ENCODE results near the gene OPA3. TPM values are rescaled to one million over a fixed set of nuclear protein-coding genes. Genes with fewer than 3 reads are reported as not detected.
A peak's percentile ranks its signal among the peaks of the same experiment; 100 is the strongest.

OPA3 gene
- total RNA-seq, 2 experiments from 2014 or later, result 13.7 to 14.3 TPM

- POLR2A ChIA-PET, result interaction anchor here (0.7 to 1.5 kb wide), 2 partner anchors 22 to 35 kb away, joined by 3 to 4 read pairs; partner anchors contain the start of gene OPA3
- TF ChIP-seq, protein P1, sequence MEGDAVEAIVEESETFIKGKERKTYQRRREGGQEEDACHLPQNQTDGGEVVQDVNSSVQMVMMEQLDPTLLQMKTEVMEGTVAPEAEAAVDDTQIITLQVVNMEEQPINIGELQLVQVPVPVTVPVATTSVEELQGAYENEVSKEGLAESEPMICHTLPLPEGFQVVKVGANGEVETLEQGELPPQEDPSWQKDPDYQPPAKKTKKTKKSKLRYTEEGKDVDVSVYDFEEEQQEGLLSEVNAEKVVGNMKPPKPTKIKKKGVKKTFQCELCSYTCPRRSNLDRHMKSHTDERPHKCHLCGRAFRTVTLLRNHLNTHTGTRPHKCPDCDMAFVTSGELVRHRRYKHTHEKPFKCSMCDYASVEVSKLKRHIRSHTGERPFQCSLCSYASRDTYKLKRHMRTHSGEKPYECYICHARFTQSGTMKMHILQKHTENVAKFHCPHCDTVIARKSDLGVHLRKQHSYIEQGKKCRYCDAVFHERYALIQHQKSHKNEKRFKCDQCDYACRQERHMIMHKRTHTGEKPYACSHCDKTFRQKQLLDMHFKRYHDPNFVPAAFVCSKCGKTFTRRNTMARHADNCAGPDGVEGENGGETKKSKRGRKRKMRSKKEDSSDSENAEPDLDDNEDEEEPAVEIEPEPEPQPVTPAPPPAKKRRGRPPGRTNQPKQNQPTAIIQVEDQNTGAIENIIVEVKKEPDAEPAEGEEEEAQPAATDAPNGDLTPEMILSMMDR (IDR thresholded peaks at IDR 0.05), result peak; percentile 97
- Mint-ChIP-seq H3K27ac (peak overlapping the region; percentile 85), H3K27me3 (peaks cover 9% of the 10 kb centered on the region), H3K36me3 (ENCODE audit: low read depth) (peaks cover 28% of the 10 kb centered on the region), H3K9me3 (peaks cover 7% of the 10 kb centered on the region), H3K4me1 (ENCODE audit: low read depth) (peaks cover 17% of the 10 kb centered on the region), H3K4me3 (no peak overlapping the region)
- DNase-seq, result peak; percentile 47
- peak; percentile 69 for ATAC-seq
- intact Hi-C loops (cut with micrococcal nuclease), result no loop called here
- CTCF ChIA-PET, result interaction anchor here (0.6 to 4.4 kb wide), 5 partner anchors 9 to 168 kb away, joined by 3 to 22 read pairs (median 4); partner anchors contain the start of gene EML2
Observed at GRCh38 chr19:45607071-45608029, 22.7 kb upstream of the OPA3 start.

DNA sequence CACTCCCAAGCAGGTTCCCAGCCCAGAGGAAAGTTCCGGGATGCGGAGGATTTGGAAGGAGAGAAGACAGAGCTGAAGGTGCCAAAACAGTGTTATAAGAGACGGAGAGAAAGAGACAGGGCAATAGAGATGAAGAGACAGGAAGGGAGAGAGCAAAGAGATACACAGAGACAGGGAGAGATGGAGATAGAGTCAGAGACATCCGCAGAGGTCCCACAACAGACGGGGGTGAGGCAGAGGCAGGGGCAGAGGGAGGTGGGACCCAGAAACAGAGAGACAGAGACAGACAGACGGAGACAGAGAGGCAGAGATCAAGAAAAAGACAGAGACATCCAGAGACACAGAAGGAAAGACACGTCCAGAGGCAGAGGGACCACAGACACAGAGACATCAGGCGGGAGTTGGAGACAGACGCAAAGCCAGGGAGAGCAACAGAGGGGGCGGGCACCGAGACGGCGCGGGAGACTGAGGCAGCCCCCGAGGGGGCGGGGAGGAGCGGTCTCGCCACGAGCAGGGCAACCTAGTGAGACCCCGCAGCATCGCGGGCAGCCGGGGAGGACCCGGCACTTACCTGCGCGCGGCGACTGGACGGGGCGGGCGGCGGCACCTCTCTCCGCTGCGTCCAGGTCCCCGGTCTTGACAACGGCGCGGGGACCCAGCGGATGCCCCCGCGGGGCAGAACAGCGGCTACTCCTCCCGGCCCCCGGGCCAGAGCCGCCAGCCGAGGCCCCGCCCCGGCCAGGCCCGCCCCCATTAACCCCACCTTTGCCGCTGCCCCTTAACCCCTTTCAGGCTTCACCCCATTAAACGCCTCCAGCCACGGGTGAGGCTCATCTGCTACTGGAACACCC is 17.1 kb upstream of the OPA3 start, which contains the start of gene GPR4:
GPR4 (minus strand) TSS at position 689 of the 851 bp plus-strand sequence. CDS start 10,346 bp downstream, outside the sequence.
- DNase-seq (no peak), ATAC-seq (peak; percentile 54)
- Mint-ChIP-seq H3K27me3 (peaks cover 59% of the 10 kb centered on the region), H3K4me3 (no peak within 1 kb of the TSS), H3K27ac (no peak within 1 kb of the TSS), H3K4me1 (ENCODE audit: low read depth) (peaks cover 24% of the 10 kb centered on the region), H3K9me3 (no peaks in the 10 kb centered on the region), H3K36me3 (ENCODE audit: low read depth) (no peaks in the 10 kb centered on the region)
- POLR2A ChIA-PET, result interaction anchor here (0.5 to 1.0 kb wide), 2 partner anchors 24 to 248 kb away, joined by 3 read pairs; no protein-coding TSS in a partner anchor
- intact Hi-C loops (cut with micrococcal nuclease), result no loop called here
- CTCF ChIA-PET, result no interaction called here
- TF ChIP-seq, protein P1 (IDR thresholded peaks at IDR 0.05), result no peak

- DNase-seq, result no peak
- H3K36me3 Mint-ChIP-seq (ENCODE audit: low read depth), result no peaks in the 10 kb centered on the region
- peaks cover 64% of the 10 kb centered on the region for H3K27me3 Mint-ChIP-seq
- H3K9me3 Mint-ChIP-seq, result no peaks in the 10 kb centered on the region
- TF ChIP-seq, protein P1 (IDR thresholded peaks at IDR 0.05), result no peak
- H3K4me1 Mint-ChIP-seq (ENCODE audit: low read depth), result peaks cover 24% of the 10 kb centered on the region
- H3K27ac Mint-ChIP-seq, result no peak overlapping the region
- ATAC-seq, result no peak
- ChIA-PET POLR2A (interaction anchor here (0.5 to 1.0 kb wide), 3 partner anchors 16 to 248 kb away, joined by 3 read pairs; no protein-coding TSS in a partner anchor), CTCF (no interaction called here)
- H3K4me3 Mint-ChIP-seq, result no peak overlapping the region
- intact Hi-C loops (cut with micrococcal nuclease), result no loop called here
Observed at GRCh38 chr19:45601115-45601514, 16.5 kb upstream of the OPA3 start.

GRCh38 chr19:45600340-45600885 is 15.8 kb upstream of the OPA3 start:
- DNase-seq, result no peak
- TF ChIP-seq, protein P1 (IDR thresholded peaks at IDR 0.05), result no peak
- no peak for ATAC-seq
- H3K9me3 Mint-ChIP-seq, result no peaks in the 10 kb centered on the region
- H3K27ac Mint-ChIP-seq, result no peak overlapping the region
- intact Hi-C loops (cut with micrococcal nuclease), result no loop called here
- CTCF ChIA-PET, result no interaction called here
- H3K4me3 Mint-ChIP-seq, result no peak overlapping the region
- H3K36me3 Mint-ChIP-seq (ENCODE audit: low read depth), result no peaks in the 10 kb centered on the region
- H3K4me1 Mint-ChIP-seq (ENCODE audit: low read depth), result peaks cover 24% of the 10 kb centered on the region
- POLR2A ChIA-PET, result interaction anchor here (1.0 kb wide), 2 partner anchors 15 to 25 kb away, joined by 3 read pairs; no protein-coding TSS in a partner anchor
- H3K27me3 Mint-ChIP-seq, result peaks cover 65% of the 10 kb centered on the region
